ENCODE results near the gene ADA. TPM values are rescaled to one million over a fixed set of nuclear protein-coding genes. Genes with fewer than 3 reads are reported as not detected.
A peak's percentile ranks its signal among the peaks of the same experiment; 100 is the strongest.

The ADA gene
- total and polyA plus RNA-seq, 4 experiments from 2014 or later = 28.4 to 64.3 (median 39.8) TPM

DNA sequence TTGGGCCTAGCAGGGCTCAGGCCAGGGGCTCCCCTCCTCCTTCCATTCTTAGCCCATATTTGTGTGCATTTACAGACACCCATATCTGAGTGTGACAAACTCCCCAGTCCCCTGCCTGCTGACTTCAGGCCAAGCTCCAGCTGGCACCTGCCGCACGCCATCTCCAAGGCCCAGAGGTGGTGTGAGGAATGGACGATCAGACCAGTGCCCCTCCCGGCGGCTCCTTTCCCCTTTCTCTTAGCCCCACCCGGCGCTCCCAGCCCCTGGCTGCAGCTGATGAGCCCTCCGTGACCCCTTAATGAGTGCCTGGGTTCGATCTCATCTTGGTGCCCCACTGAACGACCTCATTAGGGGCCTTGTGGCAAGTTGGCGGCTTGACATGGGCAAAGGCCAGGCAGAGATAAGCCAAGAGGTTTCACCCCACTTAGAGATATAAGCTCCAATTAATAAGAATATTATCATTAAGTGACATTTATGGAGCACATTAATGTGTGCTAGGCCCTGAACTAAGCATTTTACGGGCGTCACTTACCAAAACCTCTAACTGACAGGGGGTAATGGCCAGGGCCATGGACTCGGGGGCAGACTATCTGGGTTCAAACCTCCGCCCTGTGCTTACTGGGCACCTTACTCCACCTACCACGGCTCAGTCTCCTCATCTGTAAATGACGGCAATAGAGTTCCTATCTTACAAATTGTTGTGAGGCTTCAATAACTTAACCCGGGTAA, 17.5 kb downstream of the ADA start:
- ChIA-PET CTCF (ENCODE audit: partially characterized antibody) (no interaction called here), POLR2A (ENCODE audit: partially characterized antibody) (interaction anchor here (0.6 to 1.2 kb wide), 2 partner anchors 9 to 19 kb away, joined by 3 to 4 read pairs; no protein-coding TSS in a partner anchor)
- Mint-ChIP-seq H3K9me3 (peaks cover 0 to 2% (median 0%) of the 10 kb centered on the region in 8 donors), H3K36me3 (peaks cover 37 to 57% of the 10 kb centered on the region in 2 donors), H3K4me3 (no peak overlapping the region), H3K27me3 (no peaks in the 10 kb centered on the region), H3K27ac (peak overlapping the region in 2 of 7 donors; percentile 60 to 78), H3K4me1 (peaks cover 4 to 11% (median 5%) of the 10 kb centered on the region in 4 donors)
- H3K27me3 ChIP-seq (ENCODE audit: insufficient read depth, low read length) = no peaks in the 10 kb centered on the region
- H3K4me3 ChIP-seq (ENCODE audit: low read length in 2 of 2) = no peak overlapping the region
- no peak overlapping the region for H3K27ac ChIP-seq (ENCODE audit: low read depth, low read length)
- no peaks in the 10 kb centered on the region for H3K4me1 ChIP-seq (ENCODE audit: insufficient read depth, low read length)
- H3K9me3 ChIP-seq (ENCODE audit: control insufficient read depth in 1 of 2, low read length in 2 of 2) = no peaks in the 10 kb centered on the region
- DNase-seq = no peak
- intact Hi-C loops (cut with micrococcal nuclease) = no loop called here
- H3K36me3 ChIP-seq (ENCODE audit: insufficient read depth, low read length) = peaks cover 24% of the 10 kb centered on the region

- Mint-ChIP-seq H3K27ac (peak overlapping the region in 3 of 7 donors; percentile 60 to 78 (median 76)), H3K27me3 (no peaks in the 10 kb centered on the region)
- POLR2A ChIA-PET (ENCODE audit: partially characterized antibody) = no interaction called here
Observed at GRCh38 chr20:44633187-44633810, 18.2 kb downstream of the ADA start.

GRCh38 chr20:44632103-44632752, 19.3 kb downstream of the ADA start:
- Mint-ChIP-seq H3K4me3 (no peak overlapping the region), H3K36me3 (peaks cover 36 to 62% of the 10 kb centered on the region in 2 donors), H3K9me3 (peaks cover 0 to 2% (median 0%) of the 10 kb centered on the region in 8 donors), H3K4me1 (peaks cover 0 to 5% (median 0%) of the 10 kb centered on the region in 4 donors), H3K27ac (peak overlapping the region in 3 of 7 donors; percentile 51 to 73 (median 70)), H3K27me3 (no peaks in the 10 kb centered on the region)
- Histone ChIP-seq H3K27me3 (ENCODE audit: insufficient read depth, low read length) (no peaks in the 10 kb centered on the region), H3K27ac (ENCODE audit: low read depth, low read length) (no peak overlapping the region), H3K9me3 (ENCODE audit: control insufficient read depth in 1 of 2, low read length in 2 of 2) (no peaks in the 10 kb centered on the region), H3K4me1 (ENCODE audit: insufficient read depth, low read length) (no peaks in the 10 kb centered on the region), H3K4me3 (ENCODE audit: low read length in 2 of 2) (no peak overlapping the region), H3K36me3 (ENCODE audit: insufficient read depth, low read length) (peaks cover 33% of the 10 kb centered on the region)
- ChIA-PET CTCF (ENCODE audit: partially characterized antibody) (interaction anchor here (1.0 to 1.5 kb wide), 3 partner anchors 14 to 51 kb away, joined by 3 read pairs; no protein-coding TSS in a partner anchor), POLR2A (ENCODE audit: partially characterized antibody) (interaction anchor here (0.5 to 1.5 kb wide), 2 partner anchors 11 to 18 kb away, joined by 3 to 4 read pairs; no protein-coding TSS in a partner anchor)
- DNase-seq = no peak
- intact Hi-C loops (cut with micrococcal nuclease) = no loop called here

More at GRCh38 chr20:44633187-44633810, 18.2 kb downstream of the ADA start:
- Mint-ChIP-seq H3K4me3 (no peak overlapping the region), H3K36me3 (peaks cover 30 to 55% of the 10 kb centered on the region in 2 donors), H3K4me1 (peaks cover 0 to 5% (median 0%) of the 10 kb centered on the region in 4 donors), H3K9me3 (peaks cover 0 to 2% (median 0%) of the 10 kb centered on the region in 8 donors)
- no peak for DNase-seq
- CTCF ChIA-PET (ENCODE audit: partially characterized antibody) = interaction anchor here (1.2 kb wide), 1 partner anchor 16 kb away, joined by 3 read pairs; no protein-coding TSS in a partner anchor
- Histone ChIP-seq H3K36me3 (ENCODE audit: insufficient read depth, low read length) (peaks cover 27% of the 10 kb centered on the region), H3K4me1 (ENCODE audit: insufficient read depth, low read length) (no peaks in the 10 kb centered on the region), H3K27me3 (ENCODE audit: insufficient read depth, low read length) (no peaks in the 10 kb centered on the region), H3K27ac (ENCODE audit: low read depth, low read length) (no peak overlapping the region), H3K9me3 (ENCODE audit: control insufficient read depth in 1 of 2, low read length in 2 of 2) (no peaks in the 10 kb centered on the region), H3K4me3 (ENCODE audit: low read length in 2 of 2) (no peak overlapping the region)
- intact Hi-C loops (cut with micrococcal nuclease) = no loop called here

GRCh38 chr20:44630297-44630696, 21.2 kb downstream of the ADA start:
- Mint-ChIP-seq H3K4me1 (no peaks in the 10 kb centered on the region), H3K36me3 (peaks cover 36 to 60% of the 10 kb centered on the region in 2 donors), H3K9me3 (no peaks in the 10 kb centered on the region), H3K27ac (peak overlapping the region in 4 of 7 donors; percentile 17 to 73 (median 54)), H3K27me3 (no peaks in the 10 kb centered on the region), H3K4me3 (no peak overlapping the region)
- Histone ChIP-seq H3K9me3 (ENCODE audit: control insufficient read depth in 1 of 2, low read length in 2 of 2) (no peaks in the 10 kb centered on the region), H3K27ac (ENCODE audit: low read depth, low read length) (no peak overlapping the region), H3K4me1 (ENCODE audit: insufficient read depth, low read length) (no peaks in the 10 kb centered on the region), H3K4me3 (ENCODE audit: low read length in 2 of 2) (no peak overlapping the region), H3K36me3 (ENCODE audit: insufficient read depth, low read length) (peaks cover 38% of the 10 kb centered on the region), H3K27me3 (ENCODE audit: insufficient read depth, low read length) (no peaks in the 10 kb centered on the region)
- no peak for DNase-seq
- ChIA-PET POLR2A (ENCODE audit: partially characterized antibody) (no interaction called here), CTCF (ENCODE audit: partially characterized antibody) (interaction anchor here (0.6 to 2.1 kb wide), 2 partner anchors 19 to 36 kb away, joined by 3 to 4 read pairs; no protein-coding TSS in a partner anchor)
- intact Hi-C loops (cut with micrococcal nuclease) = no loop called here

DNA sequence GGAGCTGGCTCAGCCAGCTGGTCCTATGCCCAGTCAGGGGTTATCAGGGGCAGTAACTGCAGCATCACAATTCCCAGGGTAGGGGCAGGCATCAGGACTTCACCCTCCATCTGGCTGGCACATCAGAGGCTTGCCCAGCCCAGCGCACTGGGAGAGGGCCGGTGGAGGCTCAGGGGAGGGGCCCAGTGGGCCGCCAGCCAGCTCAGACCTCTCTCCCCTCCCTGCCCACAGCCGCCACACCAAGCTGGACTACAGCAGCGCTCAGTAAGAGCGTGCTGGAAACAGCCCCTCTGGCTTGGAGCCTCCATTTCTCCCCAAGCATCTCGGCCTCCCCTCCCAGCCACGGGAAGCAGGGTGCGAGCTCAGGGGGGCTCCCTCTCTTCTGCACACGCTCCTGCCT, 22.0 kb downstream of the ADA start:
- intact Hi-C loops (cut with micrococcal nuclease) = no loop called here
- peaks cover 36% of the 10 kb centered on the region for H3K36me3 ChIP-seq (ENCODE audit: insufficient read depth, low read length)
- POLR2A ChIA-PET (ENCODE audit: partially characterized antibody) = no interaction called here

DNA sequence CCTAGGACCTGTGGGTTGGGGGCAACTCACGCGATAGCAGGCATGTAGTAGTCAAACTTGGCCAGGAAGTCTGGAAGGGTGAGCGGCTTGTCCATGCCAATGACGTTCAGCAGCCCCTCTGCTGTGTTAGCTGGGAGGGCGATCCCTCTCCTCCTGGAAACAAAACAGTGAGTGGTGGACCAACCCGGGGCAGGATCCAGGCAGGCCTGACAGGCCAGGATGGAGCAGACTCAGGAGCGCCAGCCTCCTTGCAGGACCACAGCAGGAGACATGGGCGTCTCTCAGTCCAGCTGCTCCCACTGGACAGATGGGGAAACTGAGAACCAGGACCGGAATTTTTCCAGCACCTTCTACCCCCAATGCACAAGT, 22.5 kb downstream of the ADA start:
- POLR2A ChIA-PET (ENCODE audit: partially characterized antibody) = no interaction called here
- no peak overlapping the region for H3K27ac ChIP-seq (ENCODE audit: low read depth, low read length)
- no peaks in the 10 kb centered on the region for H3K4me1 Mint-ChIP-seq
- CTCF ChIA-PET (ENCODE audit: partially characterized antibody) = interaction anchor here (2.1 kb wide), 1 partner anchor 18 kb away, joined by 4 read pairs; no protein-coding TSS in a partner anchor
- H3K9me3 ChIP-seq (ENCODE audit: control insufficient read depth in 1 of 2, low read length in 2 of 2) = no peaks in the 10 kb centered on the region
- H3K4me3 Mint-ChIP-seq = no peak overlapping the region
- peaks cover 42 to 59% of the 10 kb centered on the region in 2 donors for H3K36me3 Mint-ChIP-seq
- no peaks in the 10 kb centered on the region for H3K4me1 ChIP-seq (ENCODE audit: insufficient read depth, low read length)
- no peak for DNase-seq
- intact Hi-C loops (cut with micrococcal nuclease) = no loop called here
- H3K27me3 Mint-ChIP-seq = no peaks in the 10 kb centered on the region
- H3K27ac Mint-ChIP-seq = no peak overlapping the region
- no peak overlapping the region for H3K4me3 ChIP-seq (ENCODE audit: low read length in 2 of 2)
- H3K9me3 Mint-ChIP-seq = no peaks in the 10 kb centered on the region
- H3K27me3 ChIP-seq (ENCODE audit: insufficient read depth, low read length) = no peaks in the 10 kb centered on the region
- peaks cover 36% of the 10 kb centered on the region for H3K36me3 ChIP-seq (ENCODE audit: insufficient read depth, low read length)

More for the DNA sequence above, 22.0 kb downstream of the ADA start:
- Mint-ChIP-seq H3K4me3 (no peak overlapping the region), H3K9me3 (no peaks in the 10 kb centered on the region), H3K27ac (peak overlapping the region in 1 of 7 donors; percentile 46), H3K4me1 (no peaks in the 10 kb centered on the region), H3K36me3 (peaks cover 40 to 61% of the 10 kb centered on the region in 2 donors), H3K27me3 (no peaks in the 10 kb centered on the region)
- CTCF ChIA-PET (ENCODE audit: partially characterized antibody) = interaction anchor here (2.1 kb wide), 1 partner anchor 19 kb away, joined by 4 read pairs; no protein-coding TSS in a partner anchor
- no peak overlapping the region for H3K4me3 ChIP-seq (ENCODE audit: low read length in 2 of 2)
- no peaks in the 10 kb centered on the region for H3K4me1 ChIP-seq (ENCODE audit: insufficient read depth, low read length)
- H3K9me3 ChIP-seq (ENCODE audit: control insufficient read depth in 1 of 2, low read length in 2 of 2) = no peaks in the 10 kb centered on the region
- no peak overlapping the region for H3K27ac ChIP-seq (ENCODE audit: low read depth, low read length)
- no peak for DNase-seq
- no peaks in the 10 kb centered on the region for H3K27me3 ChIP-seq (ENCODE audit: insufficient read depth, low read length)

Measured in CD4-positive, alpha-beta memory T cell (primary cell).